Measurements from ENCODE around the gene NINJ2. TPM values are rescaled to one million over a fixed set of nuclear protein-coding genes. Genes with fewer than 3 reads are reported as not detected.

The NINJ2 gene
- total RNA-seq, 2 experiments from 2014 or later: 13.1 to 13.5 TPM

- H3K4me1 Mint-ChIP-seq: peaks cover 15% of the 10 kb centered on the region
- POLR2A ChIA-PET: no interaction called here
- CTCF ChIA-PET: interaction anchor here (0.5 to 3.9 kb wide), 6 partner anchors 24 to 101 kb away, joined by 3 to 50 read pairs (median 4); no protein-coding TSS in a partner anchor
- H3K27me3 Mint-ChIP-seq: peaks cover 11% of the 10 kb centered on the region
- H3K4me3 Mint-ChIP-seq: no peak overlapping the region
- no peaks in the 10 kb centered on the region for H3K36me3 Mint-ChIP-seq (ENCODE audit: low read depth)
- H3K9me3 Mint-ChIP-seq: no peaks in the 10 kb centered on the region
- DNase-seq: no peak
- H3K27ac Mint-ChIP-seq: no peak overlapping the region
Measured at GRCh38 chr12:544142-544541, 119.1 kb downstream of the NINJ2 start.

- peaks cover 11% of the 10 kb centered on the region for H3K27me3 Mint-ChIP-seq
- ChIA-PET POLR2A (no interaction called here), CTCF (interaction anchor here (3.9 kb wide), 1 partner anchor 90 kb away, joined by 50 read pairs; no protein-coding TSS in a partner anchor)
- H3K9me3 Mint-ChIP-seq: no peaks in the 10 kb centered on the region
- H3K4me1 Mint-ChIP-seq: peaks cover 20% of the 10 kb centered on the region
- no peak overlapping the region for H3K4me3 Mint-ChIP-seq
- no peaks in the 10 kb centered on the region for H3K36me3 Mint-ChIP-seq (ENCODE audit: low read depth)
- no peak for DNase-seq
- no peak overlapping the region for H3K27ac Mint-ChIP-seq
Measured at GRCh38 chr12:543114-543451, 120.2 kb downstream of the NINJ2 start.

GRCh38 chr12:542395-543113 is 120.7 kb downstream of the NINJ2 start:
- POLR2A ChIA-PET: no interaction called here
- CTCF ChIA-PET: interaction anchor here (3.9 kb wide), 1 partner anchor 89 kb away, joined by 50 read pairs; no protein-coding TSS in a partner anchor
- Mint-ChIP-seq H3K27ac (no peak overlapping the region), H3K4me3 (no peak overlapping the region), H3K27me3 (peaks cover 9% of the 10 kb centered on the region), H3K4me1 (peaks cover 20% of the 10 kb centered on the region), H3K9me3 (no peaks in the 10 kb centered on the region), H3K36me3 (ENCODE audit: low read depth) (no peaks in the 10 kb centered on the region)
- DNase-seq: no peak

- no peak for DNase-seq
- no peaks in the 10 kb centered on the region for H3K9me3 Mint-ChIP-seq
- H3K27me3 Mint-ChIP-seq: peaks cover 9% of the 10 kb centered on the region
- ChIA-PET POLR2A (no interaction called here), CTCF (interaction anchor here (1.2 to 6.1 kb wide), 3 partner anchors 87 to 99 kb away, joined by 3 to 52 read pairs (median 50); no protein-coding TSS in a partner anchor)
- no peak overlapping the region for H3K4me3 Mint-ChIP-seq
- H3K27ac Mint-ChIP-seq: no peak overlapping the region
- H3K4me1 Mint-ChIP-seq: peaks cover 16% of the 10 kb centered on the region
- H3K36me3 Mint-ChIP-seq (ENCODE audit: low read depth): no peaks in the 10 kb centered on the region
Measured at GRCh38 chr12:541676-542324, 121.4 kb downstream of the NINJ2 start.

- ChIA-PET POLR2A (interaction anchor here (0.9 kb wide), 1 partner anchor 12 kb away, joined by 3 read pairs; no protein-coding TSS in a partner anchor), CTCF (interaction anchor here (0.6 to 6.1 kb wide), 2 partner anchors 85 to 138 kb away, joined by 3 to 52 read pairs; partner anchors contain the start of gene CCDC77)
- H3K9me3 Mint-ChIP-seq: no peaks in the 10 kb centered on the region
- peak overlapping the region; percentile 41 for H3K27ac Mint-ChIP-seq
- H3K4me1 Mint-ChIP-seq: peaks cover 11% of the 10 kb centered on the region
- H3K27me3 Mint-ChIP-seq: peaks cover 4% of the 10 kb centered on the region
- H3K36me3 Mint-ChIP-seq (ENCODE audit: low read depth): no peaks in the 10 kb centered on the region
- no peak for DNase-seq
- H3K4me3 Mint-ChIP-seq: no peak overlapping the region
Measured at GRCh38 chr12:539540-540310, 123.5 kb downstream of the NINJ2 start.

- H3K4me1 Mint-ChIP-seq: peaks cover 8% of the 10 kb centered on the region
- H3K27me3 Mint-ChIP-seq: no peaks in the 10 kb centered on the region
- no peaks in the 10 kb centered on the region for H3K9me3 Mint-ChIP-seq
- no peaks in the 10 kb centered on the region for H3K36me3 Mint-ChIP-seq (ENCODE audit: low read depth)
- no peak overlapping the region for H3K4me3 Mint-ChIP-seq
- ChIA-PET POLR2A (interaction anchor here (0.9 kb wide), 1 partner anchor 11 kb away, joined by 3 read pairs; no protein-coding TSS in a partner anchor), CTCF (interaction anchor here (0.6 to 6.1 kb wide), 4 partner anchors 8 to 137 kb away, joined by 3 to 52 read pairs (median 4); partner anchors contain the start of gene CCDC77)
- peak overlapping the region; percentile 41 for H3K27ac Mint-ChIP-seq
- DNase-seq: no peak
Measured at GRCh38 chr12:538731-539539, 124.3 kb downstream of the NINJ2 start.

GRCh38 chr12:537772-538171 is 125.5 kb downstream of the NINJ2 start:
- Mint-ChIP-seq H3K27me3 (no peaks in the 10 kb centered on the region), H3K4me3 (no peak overlapping the region)
- POLR2A ChIA-PET: no interaction called here

GRCh38 chr12:536751-537245 is 126.4 kb downstream of the NINJ2 start:
- no peaks in the 10 kb centered on the region for H3K27me3 Mint-ChIP-seq
- ChIA-PET POLR2A (no interaction called here), CTCF (interaction anchor here (1.0 to 6.1 kb wide), 3 partner anchors 10 to 88 kb away, joined by 3 to 52 read pairs (median 5); no protein-coding TSS in a partner anchor)
- no peak for DNase-seq
- H3K36me3 Mint-ChIP-seq (ENCODE audit: low read depth): no peaks in the 10 kb centered on the region
- peaks cover 8% of the 10 kb centered on the region for H3K4me1 Mint-ChIP-seq
- H3K9me3 Mint-ChIP-seq: peaks cover 9% of the 10 kb centered on the region
- no peak overlapping the region for H3K27ac Mint-ChIP-seq
- H3K4me3 Mint-ChIP-seq: no peak overlapping the region

More at GRCh38 chr12:537772-538171, 125.5 kb downstream of the NINJ2 start:
- no peak overlapping the region for H3K27ac Mint-ChIP-seq
- DNase-seq: no peak
- peaks cover 8% of the 10 kb centered on the region for H3K4me1 Mint-ChIP-seq
- peaks cover under 1% of the 10 kb centered on the region for H3K9me3 Mint-ChIP-seq
- CTCF ChIA-PET: interaction anchor here (1.1 to 6.1 kb wide), 3 partner anchors 9 to 83 kb away, joined by 3 to 52 read pairs (median 4); no protein-coding TSS in a partner anchor
- H3K36me3 Mint-ChIP-seq (ENCODE audit: low read depth): no peaks in the 10 kb centered on the region

- H3K27me3 Mint-ChIP-seq: no peaks in the 10 kb centered on the region
- CTCF ChIA-PET: interaction anchor here (6.1 kb wide), 1 partner anchor 80 kb away, joined by 52 read pairs; no protein-coding TSS in a partner anchor
- no peak overlapping the region for H3K27ac Mint-ChIP-seq
- H3K4me3 Mint-ChIP-seq: no peak overlapping the region
- H3K36me3 Mint-ChIP-seq (ENCODE audit: low read depth): no peaks in the 10 kb centered on the region
- peaks cover 8% of the 10 kb centered on the region for H3K4me1 Mint-ChIP-seq
- peaks cover 9% of the 10 kb centered on the region for H3K9me3 Mint-ChIP-seq
- POLR2A ChIA-PET: interaction anchor here (0.6 to 1.2 kb wide), 2 partner anchors 80 to 146 kb away, joined by 3 read pairs; partner anchors contain the start of gene KDM5A
- DNase-seq: no peak
Measured at GRCh38 chr12:535396-535795, 127.8 kb downstream of the NINJ2 start.

- Mint-ChIP-seq H3K27ac (no peak overlapping the region), H3K36me3 (ENCODE audit: low read depth) (no peaks in the 10 kb centered on the region), H3K4me3 (no peak overlapping the region), H3K27me3 (no peaks in the 10 kb centered on the region), H3K4me1 (peaks cover 5% of the 10 kb centered on the region), H3K9me3 (peaks cover 10% of the 10 kb centered on the region)
- no peak for DNase-seq
- CTCF ChIA-PET: no interaction called here
- POLR2A ChIA-PET: no interaction called here
Measured at GRCh38 chr12:534216-534615, 129.0 kb downstream of the NINJ2 start.

GRCh38 chr12:533718-534117 is 129.5 kb downstream of the NINJ2 start:
- CTCF ChIA-PET: no interaction called here
- Mint-ChIP-seq H3K27ac (no peak overlapping the region), H3K27me3 (no peaks in the 10 kb centered on the region), H3K36me3 (ENCODE audit: low read depth) (no peaks in the 10 kb centered on the region), H3K9me3 (peaks cover 11% of the 10 kb centered on the region), H3K4me1 (peaks cover under 1% of the 10 kb centered on the region), H3K4me3 (no peak overlapping the region)
- POLR2A ChIA-PET: no interaction called here
- no peak for DNase-seq

Measured in activated CD4-positive, alpha-beta memory T cell treated with anti-CD3 and anti-CD28 coated beads, Interleukin-2, amount 10 ng/mL, durations not matched to agents 7 days and 5 days (primary cell).